NCI-H1930 (cell line): Measurements from ENCODE around the gene MUSTN1.

Experiments used
- DNase-seq, 2 experiments: peaks; one replicate each; lab custom pipeline; 2025; lab: John Stamatoyannopoulos, UW

MUSTN1 gene

GRCh38 chr3:52852419-52852818, 17.6 kb upstream of the MUSTN1 start:
- no peak for DNase-seq

DNA sequence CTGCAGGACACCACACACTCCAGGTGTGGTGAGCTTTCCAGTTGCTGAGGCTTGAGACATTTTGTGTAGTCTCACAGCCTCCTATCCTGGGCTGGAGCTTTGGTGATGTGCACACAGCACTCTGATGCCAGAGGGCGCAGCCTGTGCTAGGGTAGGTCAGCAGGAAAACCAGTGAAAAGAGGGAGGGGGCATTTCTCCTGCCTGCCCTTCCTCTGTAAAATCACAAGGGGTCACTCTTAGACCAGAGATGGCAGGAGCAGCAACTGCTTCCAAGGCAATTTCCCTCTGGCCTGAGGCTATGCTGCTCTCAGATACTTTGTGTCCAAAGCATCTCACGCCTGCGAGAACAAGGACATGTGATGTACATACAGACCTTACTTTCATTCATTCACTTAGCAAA, 16.5 kb upstream of the MUSTN1 start:
- DNase-seq = peak; percentile 3 to 6

DNA sequence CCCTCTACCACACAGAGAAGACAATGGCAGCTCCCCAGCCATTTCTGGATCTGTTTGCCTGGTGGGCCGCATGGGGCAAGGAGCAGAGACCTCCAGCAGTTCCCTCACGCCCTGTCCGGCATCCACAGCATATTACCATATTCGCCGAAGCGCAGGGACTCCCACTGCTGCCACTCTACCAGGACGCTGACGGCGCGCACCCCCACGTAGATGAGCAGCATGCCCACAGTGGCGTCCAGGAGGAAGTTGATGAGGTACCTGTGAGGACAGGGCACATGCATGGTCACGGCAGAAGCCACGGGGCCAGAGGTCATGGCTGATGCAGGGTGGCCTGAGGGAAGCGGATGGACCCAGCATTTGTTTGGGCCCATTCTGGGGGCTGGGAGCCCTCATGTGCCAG, 14.8 kb upstream of the MUSTN1 start:
- no peak for DNase-seq

GRCh38 chr3:52848617-52849016, 13.8 kb upstream of the MUSTN1 start:
- DNase-seq = no peak

DNA sequence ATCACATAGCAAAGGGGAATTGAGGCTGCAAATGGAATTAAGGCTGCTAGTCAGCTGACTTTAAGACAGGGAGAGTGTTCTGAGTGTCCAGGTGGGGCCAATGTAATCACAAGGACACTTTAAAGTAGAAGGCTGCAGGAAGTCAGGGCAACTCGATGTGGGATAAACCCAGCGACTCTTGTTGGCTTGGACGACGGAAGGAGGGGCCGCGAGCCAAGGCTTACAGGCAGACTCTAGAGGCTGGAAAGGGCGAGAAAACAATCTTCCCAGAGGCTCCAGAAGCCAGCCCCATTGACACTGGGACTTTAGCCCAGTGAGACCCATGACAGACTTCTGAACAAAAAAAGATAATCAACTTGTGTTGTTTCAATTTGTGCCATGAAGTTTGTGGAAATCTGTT, 12.9 kb upstream of the MUSTN1 start:
- no peak for DNase-seq

- no peak for DNase-seq
Measured at GRCh38 chr3:52847241-52847640, 12.4 kb upstream of the MUSTN1 start.

DNA sequence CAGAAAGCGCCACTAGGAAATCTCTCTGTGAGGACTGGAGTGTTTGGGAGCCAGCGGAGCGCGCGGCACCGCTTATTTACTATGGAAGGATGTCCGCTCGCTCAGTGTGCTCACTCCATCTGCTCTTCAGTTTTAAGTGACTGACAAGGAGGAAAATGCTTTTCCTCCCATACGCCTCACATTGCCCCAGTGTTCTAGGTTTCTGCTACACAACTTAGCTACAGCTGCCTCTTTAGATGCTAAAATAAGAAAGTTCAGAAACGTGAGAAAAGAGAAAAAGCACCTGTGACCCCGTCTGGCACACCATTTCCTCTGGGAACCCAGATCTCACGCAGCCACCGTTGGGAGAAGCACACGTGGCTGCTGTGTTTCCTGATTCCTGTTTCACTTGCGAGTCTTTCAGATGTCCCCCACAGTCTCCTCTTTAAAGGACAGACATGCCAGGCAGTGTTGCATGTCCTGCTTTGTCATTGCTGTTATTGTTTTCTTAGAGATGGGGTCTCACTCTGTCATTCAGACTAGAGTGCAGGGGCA, 11.7 kb upstream of the MUSTN1 start:
- no peak for DNase-seq

GRCh38 chr3:52845691-52846431, 11.0 kb upstream of the MUSTN1 start:
- DNase-seq = no peak

- no peak for DNase-seq
Measured at GRCh38 chr3:52845157-52845556, 10.3 kb upstream of the MUSTN1 start.

DNA sequence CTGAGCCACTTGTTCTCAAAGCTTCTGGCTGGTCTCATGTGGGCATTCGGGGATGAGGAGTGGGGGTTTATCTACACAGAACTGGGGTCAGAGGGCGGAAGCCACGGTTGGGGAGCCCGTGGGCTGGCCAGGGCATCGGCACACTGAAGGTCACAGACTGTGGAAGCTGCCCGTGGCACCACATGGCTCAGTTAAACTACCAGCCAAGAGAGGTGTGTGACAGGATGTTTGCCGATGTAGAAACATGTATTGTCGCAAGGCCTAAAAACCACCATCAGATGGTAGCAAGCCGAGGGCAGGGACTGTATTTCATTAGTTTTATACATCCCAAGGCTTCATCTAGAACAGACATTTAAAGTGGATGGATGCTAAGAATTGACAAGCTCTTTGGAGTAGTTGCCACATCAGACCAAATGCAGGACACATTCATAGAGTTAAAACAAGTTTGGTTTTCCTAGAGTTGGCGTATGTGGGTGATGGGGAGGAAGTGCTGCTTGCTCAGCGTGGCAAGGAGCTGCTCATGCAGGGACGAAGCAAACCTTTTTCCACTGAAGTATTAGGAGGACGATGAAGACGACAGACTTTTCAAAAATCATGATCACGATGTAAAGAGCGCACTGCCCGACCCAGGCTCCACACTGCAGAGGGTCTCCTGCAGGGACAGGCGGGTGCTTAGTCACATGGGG, 9.6 kb upstream of the MUSTN1 start:
- no peak for DNase-seq

GRCh38 chr3:52843881-52844280, 9.1 kb upstream of the MUSTN1 start:
- DNase-seq = no peak

DNA sequence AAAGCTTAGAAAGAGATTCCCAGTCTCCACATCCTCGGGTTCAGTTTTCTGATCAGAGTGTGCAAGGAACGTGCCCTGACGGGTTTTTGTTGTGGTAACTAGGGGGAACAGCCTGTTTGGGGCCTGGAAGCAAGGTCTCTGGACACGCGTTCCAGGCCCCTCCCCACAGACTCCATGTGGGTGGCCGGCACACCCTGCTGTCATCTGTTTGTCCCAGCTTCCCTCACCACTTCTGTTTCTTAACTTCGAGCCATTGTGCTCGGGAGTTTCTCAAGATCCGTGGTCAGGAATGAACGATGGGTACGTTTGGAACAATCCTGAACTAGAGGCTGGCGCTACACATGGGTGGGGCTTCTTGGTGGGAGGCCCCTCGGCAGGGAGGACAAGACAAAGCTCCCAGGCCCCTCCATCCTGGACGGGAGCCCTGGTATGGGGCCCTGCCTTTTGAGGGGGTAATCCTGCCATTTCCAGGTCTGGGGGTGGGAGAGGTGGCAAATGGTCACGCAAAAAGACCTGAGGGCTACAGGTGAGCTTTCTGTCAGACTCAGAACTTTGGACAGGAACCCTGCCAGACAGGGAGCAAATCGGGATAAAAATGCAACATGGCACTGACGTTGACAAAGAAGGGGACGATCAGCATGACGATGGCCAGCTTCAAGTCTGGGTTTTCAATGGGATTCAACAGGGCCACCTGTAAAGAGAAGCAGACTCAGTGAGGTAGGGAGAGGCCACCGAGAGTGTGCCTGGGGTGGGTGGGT, 8.5 kb upstream of the MUSTN1 start:
- no peak for DNase-seq

- no peak for DNase-seq
Measured at GRCh38 chr3:52842424-52842823, 7.6 kb upstream of the MUSTN1 start.

GRCh38 chr3:52841981-52842340, 7.1 kb upstream of the MUSTN1 start:
- no peak for DNase-seq

DNA sequence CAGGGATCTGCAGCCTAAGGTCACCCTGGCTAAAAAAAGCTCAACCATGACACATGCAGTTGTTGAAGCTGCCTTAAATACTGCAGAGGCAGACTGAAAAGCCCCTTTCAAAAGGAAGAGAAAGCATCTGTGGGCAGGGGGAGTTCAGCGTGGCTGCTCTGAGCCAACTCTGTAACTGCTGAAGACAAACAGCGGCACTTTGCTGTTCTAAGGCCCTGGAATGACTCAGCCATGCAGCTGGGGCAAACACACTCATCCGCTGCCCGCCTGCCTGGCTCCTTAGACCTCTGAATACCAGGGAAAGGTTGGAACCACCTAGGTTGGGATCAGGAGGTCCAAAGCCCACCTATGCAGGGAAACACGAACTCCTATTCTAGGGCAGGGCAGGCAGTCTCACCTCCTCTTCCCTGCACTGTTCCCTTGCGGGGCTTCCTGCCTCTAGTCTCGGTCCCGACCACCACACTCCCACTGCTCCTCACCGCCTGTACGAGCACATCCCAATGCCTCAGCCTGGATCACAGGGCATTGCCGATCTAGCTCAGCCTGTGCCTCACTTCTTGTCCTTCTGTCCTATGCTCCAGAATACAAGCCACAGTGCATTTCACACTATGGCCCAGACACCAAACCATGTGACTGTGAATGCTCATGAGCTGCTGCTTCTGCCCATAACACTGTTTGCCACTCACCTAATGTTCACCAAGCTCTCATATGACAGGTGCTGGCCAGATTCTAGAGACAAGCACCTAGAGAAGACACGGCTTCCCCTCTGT, 6.6 kb upstream of the MUSTN1 start:
- DNase-seq = no peak

GRCh38 chr3:52839892-52840545, 5.2 kb upstream of the MUSTN1 start:
- no peak for DNase-seq

- no peak for DNase-seq
Measured at GRCh38 chr3:52839268-52839575, 4.4 kb upstream of the MUSTN1 start.

DNA sequence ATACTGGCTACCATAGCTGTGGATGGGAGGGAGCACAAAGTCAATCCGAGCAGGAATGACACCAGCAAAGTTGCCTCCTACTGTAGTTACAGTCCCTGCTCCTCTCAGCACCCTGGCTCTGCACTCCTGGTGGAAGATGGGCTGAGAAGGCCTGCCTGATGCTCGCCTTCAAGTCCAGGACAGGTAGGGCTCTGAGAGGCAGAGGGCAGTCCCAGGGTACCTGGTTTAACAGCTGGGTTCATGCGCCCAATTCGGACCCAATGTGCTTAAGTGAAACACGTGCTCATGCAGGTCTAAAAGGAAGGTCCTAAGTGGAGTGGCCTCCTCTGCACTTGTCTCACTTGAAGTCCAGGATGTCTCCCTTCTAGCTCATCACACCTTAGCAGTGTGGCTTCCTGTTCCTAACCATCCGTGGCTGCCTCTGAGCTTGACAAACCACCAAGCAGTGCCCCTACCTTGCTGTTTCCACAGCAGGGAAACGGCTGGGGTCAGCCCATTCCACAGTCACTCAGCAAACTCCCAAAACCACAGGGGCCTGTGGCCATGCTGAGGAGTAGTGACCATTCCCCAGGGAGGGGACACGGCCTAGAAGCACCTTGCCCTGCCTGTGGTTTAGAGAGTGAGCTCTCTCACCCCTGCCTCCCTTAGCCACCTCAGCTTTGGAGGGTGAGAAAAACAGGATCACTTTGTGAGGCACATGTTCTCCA, 3.9 kb upstream of the MUSTN1 start:
- no peak for DNase-seq

DNA sequence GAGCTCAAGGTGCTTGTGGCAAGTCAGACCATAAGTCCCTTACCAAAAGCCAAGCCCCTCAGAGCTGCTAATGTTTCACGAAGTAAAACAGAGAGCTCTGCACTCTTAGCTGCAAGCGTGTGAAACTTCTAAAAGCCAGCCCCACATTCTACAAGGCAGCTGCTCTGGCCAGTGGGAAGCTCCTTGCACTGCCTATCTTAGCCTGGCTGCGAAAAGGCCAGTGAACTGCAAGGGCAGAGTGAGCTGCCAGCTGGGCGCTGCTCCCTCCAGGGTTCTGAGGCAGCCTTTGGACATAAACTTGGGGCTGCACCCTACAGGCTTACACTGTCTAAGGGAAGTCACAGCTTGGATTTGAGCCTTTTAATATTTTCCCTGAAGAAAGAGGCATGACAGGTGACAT, 2.2 kb upstream of the MUSTN1 start:
- no peak for DNase-seq

DNA sequence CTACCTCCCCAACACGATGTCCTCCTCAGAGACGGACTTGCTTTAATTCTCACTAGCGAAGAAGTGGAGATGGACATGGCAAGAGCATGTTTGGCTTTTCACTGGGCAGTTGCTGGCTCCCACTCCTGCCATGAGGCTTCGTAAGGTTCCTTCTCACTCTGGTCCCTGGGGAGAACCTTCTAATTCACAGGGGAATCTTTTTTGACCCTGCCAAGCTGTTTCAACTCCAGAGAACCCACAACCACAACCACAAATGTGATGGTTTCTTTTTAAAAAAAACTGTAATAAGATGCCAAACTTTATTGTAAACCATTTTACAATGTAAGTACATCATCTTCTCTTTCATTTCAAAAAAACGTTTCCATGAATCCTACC, 1.6 kb upstream of the MUSTN1 start:
- DNase-seq = no peak

- DNase-seq = no peak
Measured at GRCh38 chr3:52835766-52836470, 1.1 kb upstream of the MUSTN1 start.
